OCI-LY3 (cell line): Measurements from ENCODE around the gene RAB8B.

ENCODE experiments used
- EZH2phosphoT487 ChIP-seq: fragments of 200-600 bp; shearing (Covaris generic); IDR thresholded peaks from 2 replicates; pipeline ENCODE4 v1.6.1; 2018; ENCODE audit warnings: antibody characterized with exemption, mixed run types, low read depth
- TF ChIP-seq, protein P1 (sequence below): fragments of 200-600, 300-600 bp; sonication (generic); IDR thresholded peaks from 2 replicates; pipeline ENCODE4 v1.5.1; 2014; ENCODE audit warnings: antibody characterized with exemption, low read length, low read depth

GRCh38 chr15:63241316-63241715, 51.9 kb downstream of the RAB8B start:
- TF ChIP-seq, protein P1, sequence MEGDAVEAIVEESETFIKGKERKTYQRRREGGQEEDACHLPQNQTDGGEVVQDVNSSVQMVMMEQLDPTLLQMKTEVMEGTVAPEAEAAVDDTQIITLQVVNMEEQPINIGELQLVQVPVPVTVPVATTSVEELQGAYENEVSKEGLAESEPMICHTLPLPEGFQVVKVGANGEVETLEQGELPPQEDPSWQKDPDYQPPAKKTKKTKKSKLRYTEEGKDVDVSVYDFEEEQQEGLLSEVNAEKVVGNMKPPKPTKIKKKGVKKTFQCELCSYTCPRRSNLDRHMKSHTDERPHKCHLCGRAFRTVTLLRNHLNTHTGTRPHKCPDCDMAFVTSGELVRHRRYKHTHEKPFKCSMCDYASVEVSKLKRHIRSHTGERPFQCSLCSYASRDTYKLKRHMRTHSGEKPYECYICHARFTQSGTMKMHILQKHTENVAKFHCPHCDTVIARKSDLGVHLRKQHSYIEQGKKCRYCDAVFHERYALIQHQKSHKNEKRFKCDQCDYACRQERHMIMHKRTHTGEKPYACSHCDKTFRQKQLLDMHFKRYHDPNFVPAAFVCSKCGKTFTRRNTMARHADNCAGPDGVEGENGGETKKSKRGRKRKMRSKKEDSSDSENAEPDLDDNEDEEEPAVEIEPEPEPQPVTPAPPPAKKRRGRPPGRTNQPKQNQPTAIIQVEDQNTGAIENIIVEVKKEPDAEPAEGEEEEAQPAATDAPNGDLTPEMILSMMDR: no peak
- no peak for TF ChIP-seq EZH2phosphoT487
